HEK293 (cell line): ENCODE data around the gene ATF6B.

Experiments
- CTCF ChIP-seq: fragments of 450-650 bp; formaldehyde crosslinking; IDR thresholded peaks from 2 replicates; pipeline ENCODE4 v1.5.1; 2016; ENCODE audit warnings: missing biosample characterization, missing genetic modification characterization
- OSR2 ChIP-seq: fragments of 450-650 bp; formaldehyde crosslinking; IDR thresholded peaks from 2 replicates; pipeline ENCODE4 v1.5.1; 2016; ENCODE audit warnings: missing biosample characterization, missing genetic modification characterization
- REST ChIP-seq: fragments of 450-650 bp; formaldehyde crosslinking; IDR thresholded peaks from 2 replicates; pipeline ENCODE4 v1.5.1; 2016; ENCODE audit warnings: missing biosample characterization, missing genetic modification characterization
- SP3 ChIP-seq: fragments of 450-650 bp; formaldehyde crosslinking; IDR thresholded peaks from 2 replicates; pipeline ENCODE4 v1.5.1; 2016; ENCODE audit warnings: missing biosample characterization, missing genetic modification characterization
- TCF7L2 ChIP-seq: IDR thresholded peaks from 2 replicates; pipeline ENCODE4 v1.6.1; 2011; ENCODE audit warnings: low read depth, mild to moderate bottlenecking, inconsistent platforms, low read length, moderate library complexity, borderline replicate concordance
- YY1 ChIP-seq: fragments of 450-650 bp; formaldehyde crosslinking; IDR thresholded peaks from 2 replicates; pipeline ENCODE4 v1.5.1; 2018; ENCODE audit warnings: missing biosample characterization, missing genetic modification characterization
- ZEB2 ChIP-seq: fragments of 450-650 bp; formaldehyde crosslinking; IDR thresholded peaks from 2 replicates; pipeline ENCODE4 v1.5.1; 2016; ENCODE audit warnings: missing biosample characterization, missing genetic modification characterization
- ZNF155 ChIP-seq: fragments of 450-650 bp; formaldehyde crosslinking; IDR thresholded peaks from 2 replicates; pipeline ENCODE4 v1.5.1; 2016; ENCODE audit warnings: missing biosample characterization, missing genetic modification characterization
- ZNF248 ChIP-seq: fragments of 450-650 bp; formaldehyde crosslinking; IDR thresholded peaks from 2 replicates; pipeline ENCODE4 v1.5.1; 2017; ENCODE audit warnings: missing biosample characterization, missing genetic modification characterization
- ZNF362 ChIP-seq: fragments of 450-650 bp; formaldehyde crosslinking; IDR thresholded peaks from 2 replicates; pipeline ENCODE4 v1.5.1; 2016; ENCODE audit warnings: missing biosample characterization, missing genetic modification characterization
- ZNF423 ChIP-seq: fragments of 450-650 bp; formaldehyde crosslinking; IDR thresholded peaks from 2 replicates; pipeline ENCODE4 v1.5.1; 2016; ENCODE audit warnings: missing biosample characterization, missing genetic modification characterization
- ZNF639 ChIP-seq: fragments of 450-650 bp; formaldehyde crosslinking; IDR thresholded peaks from 2 replicates; pipeline ENCODE4 v1.5.1; 2016; ENCODE audit warnings: missing biosample characterization, missing genetic modification characterization
- TF ChIP-seq, protein P1 (sequence below): fragments of 450-650 bp; formaldehyde crosslinking; IDR thresholded peaks from 2 replicates; pipeline ENCODE4 v1.5.1; 2017; ENCODE audit warnings: missing biosample characterization, missing genetic modification characterization

DNA sequence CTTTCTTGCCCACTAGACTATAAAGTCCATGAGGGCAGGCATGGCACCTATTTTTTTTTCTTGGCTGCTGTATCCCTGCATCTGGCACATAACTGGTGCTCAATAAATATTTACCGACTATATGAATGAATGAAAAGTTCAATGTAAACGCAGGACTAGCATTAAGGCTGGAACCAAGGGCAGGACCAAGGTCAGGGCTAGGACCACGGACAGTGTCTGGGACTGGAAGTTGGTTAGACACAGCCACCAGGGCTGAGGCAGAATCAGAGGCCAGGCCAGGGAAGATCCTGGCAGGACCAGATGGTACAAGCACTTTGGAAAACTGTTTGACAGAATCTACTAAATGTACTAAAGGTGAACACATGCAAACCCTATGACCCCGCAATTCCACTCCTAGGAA is 22.6 kb downstream of the ATF6B start:
- TF ChIP-seq, protein P1, sequence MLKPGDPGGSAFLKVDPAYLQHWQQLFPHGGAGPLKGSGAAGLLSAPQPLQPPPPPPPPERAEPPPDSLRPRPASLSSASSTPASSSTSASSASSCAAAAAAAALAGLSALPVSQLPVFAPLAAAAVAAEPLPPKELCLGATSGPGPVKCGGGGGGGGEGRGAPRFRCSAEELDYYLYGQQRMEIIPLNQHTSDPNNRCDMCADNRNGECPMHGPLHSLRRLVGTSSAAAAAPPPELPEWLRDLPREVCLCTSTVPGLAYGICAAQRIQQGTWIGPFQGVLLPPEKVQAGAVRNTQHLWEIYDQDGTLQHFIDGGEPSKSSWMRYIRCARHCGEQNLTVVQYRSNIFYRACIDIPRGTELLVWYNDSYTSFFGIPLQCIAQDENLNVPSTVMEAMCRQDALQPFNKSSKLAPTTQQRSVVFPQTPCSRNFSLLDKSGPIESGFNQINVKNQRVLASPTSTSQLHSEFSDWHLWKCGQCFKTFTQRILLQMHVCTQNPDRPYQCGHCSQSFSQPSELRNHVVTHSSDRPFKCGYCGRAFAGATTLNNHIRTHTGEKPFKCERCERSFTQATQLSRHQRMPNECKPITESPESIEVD = no peak
- TF ChIP-seq CTCF (tag by site-specific recombination) (no peak), ZNF639 (tag by site-specific recombination) (no peak), ZNF248 (tag by site-specific recombination) (no peak), ZNF423 (tag by site-specific recombination) (no peak), TCF7L2 (no peak), OSR2 (tag by site-specific recombination) (no peak), ZNF155 (no peak), YY1 (tag by site-specific recombination) (no peak), SP3 (no peak), REST (tag by site-specific recombination) (peak; percentile 99), ZEB2 (tag by site-specific recombination) (no peak), ZNF362 (tag by site-specific recombination) (no peak)
